Chondrocyte (in vitro differentiated cells): ENCODE results near the gene FAM241B. TPM values are rescaled to one million over a fixed set of nuclear protein-coding genes. Genes with fewer than 3 reads are reported as not detected.
A peak's percentile ranks its signal among the peaks of the same experiment; 100 is the strongest.

ENCODE experiments used
- DNase-seq: peaks from one replicate; pipeline ENCODE4 v3.0.0; 2021; ENCODE audit warnings: mixed read lengths, low spot score
- H3K27ac Mint-ChIP-seq: one replicate; pipeline ENCODE4 v1.8.0; 2021; ENCODE audit warnings: mild to moderate bottlenecking, moderate library complexity, mixed read lengths; ENCODE audit not compliant: unreplicated experiment
- H3K27me3 Mint-ChIP-seq: 2 replicates; pipeline ENCODE4 v1.8.0; 2021; ENCODE audit warnings: low read depth, mixed read lengths
- H3K36me3 Mint-ChIP-seq: 2 replicates; pipeline ENCODE4 v1.8.0; 2021; ENCODE audit warnings: low read depth, mixed read lengths
- H3K4me1 Mint-ChIP-seq: 2 replicates; pipeline ENCODE4 v1.8.0; 2021; ENCODE audit warnings: low read depth, mild to moderate bottlenecking, mixed read lengths
- H3K4me3 Mint-ChIP-seq: one replicate; pipeline ENCODE4 v1.8.0; 2021; ENCODE audit warnings: mild to moderate bottlenecking, moderate library complexity, mixed read lengths; ENCODE audit not compliant: unreplicated experiment
- H3K9me3 Mint-ChIP-seq: 2 replicates; pipeline ENCODE4 v1.8.0; 2021; ENCODE audit warnings: low read depth, mixed read lengths
- long read RNA-seq: library from polyadenylated mRNA; stranded (forward); transcript quantifications from one replicate; pipeline ENCODE4 v2.0.0, GENCODE V29; 2021
- total RNA-seq: library from RNA; stranded (reverse); gene quantifications from 3 replicates; pipeline ENCODE4 v1.2.1, GENCODE V29; 2021
- TF ChIP-seq, protein P1 (sequence below): fragments of 200-600 bp; sonication (generic); IDR thresholded peaks from 2 replicates; pipeline ENCODE4 v1.5.0; 2021; ENCODE audit warnings: antibody characterized with exemption, mild to moderate bottlenecking, moderate library complexity

The FAM241B gene, protein sequence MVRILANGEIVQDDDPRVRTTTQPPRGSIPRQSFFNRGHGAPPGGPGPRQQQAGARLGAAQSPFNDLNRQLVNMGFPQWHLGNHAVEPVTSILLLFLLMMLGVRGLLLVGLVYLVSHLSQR
- total RNA-seq: 5.0 to 13.7 TPM (median 9.7 TPM) in 3 replicates
- long read RNA-seq, transcript FAM241B-201 (4 exons, 1,065 nt): major isoform, 10 of 15 reads
- long read RNA-seq, partial matches to known transcripts: 2 of 15 reads
- long read RNA-seq, other reads (novel, unspliced or antisense): 2 of 15 reads

DNA sequence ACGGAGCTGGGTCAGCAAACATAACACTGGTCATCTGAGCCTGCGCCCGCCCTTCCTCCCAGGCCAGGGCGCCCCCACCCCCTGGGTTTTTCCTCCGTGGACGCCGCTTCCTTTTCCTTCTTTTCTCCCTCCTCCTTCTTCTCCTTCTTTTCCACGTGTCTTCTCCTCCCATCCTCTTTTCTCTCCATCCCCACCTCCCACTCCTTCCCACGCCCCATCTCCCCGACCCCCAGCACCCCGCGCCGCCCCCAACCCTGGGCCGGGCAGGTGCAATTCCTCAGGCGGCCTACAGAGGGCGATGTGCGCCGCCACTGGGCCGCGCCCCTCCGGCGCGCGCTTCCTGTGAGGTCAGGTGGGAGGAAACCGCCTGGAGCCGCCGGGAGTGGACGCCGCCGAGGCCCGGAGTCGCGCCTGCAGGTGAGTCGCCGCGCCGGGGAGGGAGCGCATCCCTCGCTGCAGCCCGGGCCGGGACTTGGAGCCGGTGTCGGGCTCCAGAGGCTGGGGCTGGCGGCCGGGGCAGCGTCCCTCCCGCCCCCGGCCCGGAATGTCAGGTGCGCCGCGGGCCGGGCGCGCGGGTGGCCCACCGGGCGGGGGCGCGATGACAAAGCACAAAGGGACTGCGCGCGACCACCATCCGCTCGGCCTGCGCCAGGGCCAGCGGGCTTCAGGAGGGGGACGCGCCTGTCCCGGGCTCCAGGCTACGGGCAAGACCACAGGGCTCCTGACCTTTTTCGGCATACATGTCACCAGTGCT lies at the start of gene FAM241B:
TSS of gene FAM241B (plus strand) at position 351 of the 754 bp plus-strand sequence. CDS start 1,497 bp downstream, outside the sequence.
- peaks cover 5% of the 10 kb centered on the region for H3K4me1 Mint-ChIP-seq
- no peak for DNase-seq
- no peaks in the 10 kb centered on the region for H3K9me3 Mint-ChIP-seq
- H3K36me3 Mint-ChIP-seq: peaks cover 12% of the 10 kb centered on the region
- TF ChIP-seq, protein P1, sequence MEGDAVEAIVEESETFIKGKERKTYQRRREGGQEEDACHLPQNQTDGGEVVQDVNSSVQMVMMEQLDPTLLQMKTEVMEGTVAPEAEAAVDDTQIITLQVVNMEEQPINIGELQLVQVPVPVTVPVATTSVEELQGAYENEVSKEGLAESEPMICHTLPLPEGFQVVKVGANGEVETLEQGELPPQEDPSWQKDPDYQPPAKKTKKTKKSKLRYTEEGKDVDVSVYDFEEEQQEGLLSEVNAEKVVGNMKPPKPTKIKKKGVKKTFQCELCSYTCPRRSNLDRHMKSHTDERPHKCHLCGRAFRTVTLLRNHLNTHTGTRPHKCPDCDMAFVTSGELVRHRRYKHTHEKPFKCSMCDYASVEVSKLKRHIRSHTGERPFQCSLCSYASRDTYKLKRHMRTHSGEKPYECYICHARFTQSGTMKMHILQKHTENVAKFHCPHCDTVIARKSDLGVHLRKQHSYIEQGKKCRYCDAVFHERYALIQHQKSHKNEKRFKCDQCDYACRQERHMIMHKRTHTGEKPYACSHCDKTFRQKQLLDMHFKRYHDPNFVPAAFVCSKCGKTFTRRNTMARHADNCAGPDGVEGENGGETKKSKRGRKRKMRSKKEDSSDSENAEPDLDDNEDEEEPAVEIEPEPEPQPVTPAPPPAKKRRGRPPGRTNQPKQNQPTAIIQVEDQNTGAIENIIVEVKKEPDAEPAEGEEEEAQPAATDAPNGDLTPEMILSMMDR: peak; percentile 100
- H3K4me3 Mint-ChIP-seq: peak within 1 kb of the TSS; percentile 67
- peaks cover 12% of the 10 kb centered on the region for H3K27me3 Mint-ChIP-seq
- H3K27ac Mint-ChIP-seq: no peak within 1 kb of the TSS

- no peaks in the 10 kb centered on the region for H3K9me3 Mint-ChIP-seq
- H3K4me1 Mint-ChIP-seq: no peaks in the 10 kb centered on the region
- H3K27ac Mint-ChIP-seq: no peak overlapping the region
- no peak for DNase-seq
- H3K27me3 Mint-ChIP-seq: peaks cover 54% of the 10 kb centered on the region
- TF ChIP-seq, protein P1: no peak
- no peaks in the 10 kb centered on the region for H3K36me3 Mint-ChIP-seq
- H3K4me3 Mint-ChIP-seq: no peak overlapping the region
Observed at GRCh38 chr10:69580435-69580834, 49.6 kb upstream of the FAM241B start.

DNA sequence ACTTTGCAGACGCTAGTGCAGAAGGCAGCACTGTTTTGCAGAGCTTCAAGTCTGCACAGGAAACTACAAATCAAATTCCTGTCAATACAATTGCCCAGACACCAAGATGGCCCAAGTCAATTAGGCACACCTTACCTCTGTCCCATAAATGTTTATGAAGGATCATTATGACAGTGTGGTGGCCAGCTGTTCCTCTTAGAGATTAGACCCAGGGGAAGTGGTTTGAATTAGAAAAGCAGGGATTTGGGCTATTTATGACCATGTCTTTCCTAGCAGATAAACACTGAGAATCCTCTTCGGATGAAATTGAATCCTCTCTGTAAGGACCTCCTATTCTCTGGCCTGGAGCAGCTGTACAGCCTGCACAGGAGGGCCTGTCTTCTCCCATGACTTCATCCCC lies 46.9 kb upstream of the FAM241B start:
- no peak overlapping the region for H3K27ac Mint-ChIP-seq
- no peaks in the 10 kb centered on the region for H3K36me3 Mint-ChIP-seq
- TF ChIP-seq, protein P1: no peak
- no peaks in the 10 kb centered on the region for H3K4me1 Mint-ChIP-seq
- H3K4me3 Mint-ChIP-seq: no peak overlapping the region
- peaks cover 50% of the 10 kb centered on the region for H3K27me3 Mint-ChIP-seq
- no peak for DNase-seq
- H3K9me3 Mint-ChIP-seq: no peaks in the 10 kb centered on the region

- H3K27me3 Mint-ChIP-seq: peaks cover 41% of the 10 kb centered on the region
- no peak overlapping the region for H3K4me3 Mint-ChIP-seq
- TF ChIP-seq, protein P1: no peak
- DNase-seq: no peak
- no peaks in the 10 kb centered on the region for H3K9me3 Mint-ChIP-seq
- no peaks in the 10 kb centered on the region for H3K36me3 Mint-ChIP-seq
- H3K4me1 Mint-ChIP-seq: no peaks in the 10 kb centered on the region
- no peak overlapping the region for H3K27ac Mint-ChIP-seq
Observed at GRCh38 chr10:69584624-69585023, 45.4 kb upstream of the FAM241B start.

GRCh38 chr10:69588358-69588757 lies 41.7 kb upstream of the FAM241B start:
- TF ChIP-seq, protein P1: no peak
- no peak for DNase-seq
- no peaks in the 10 kb centered on the region for H3K36me3 Mint-ChIP-seq
- H3K27me3 Mint-ChIP-seq: peaks cover 24% of the 10 kb centered on the region
- H3K9me3 Mint-ChIP-seq: no peaks in the 10 kb centered on the region
- H3K4me3 Mint-ChIP-seq: no peak overlapping the region
- H3K27ac Mint-ChIP-seq: no peak overlapping the region
- no peaks in the 10 kb centered on the region for H3K4me1 Mint-ChIP-seq
